Mononuclear cell (primary cell): Measurements from ENCODE around the gene NTF3. TPM values are rescaled to one million over a fixed set of nuclear protein-coding genes. Genes with fewer than 3 reads are reported as not detected.

Source experiments
- H3K27me3 ChIP-seq: 2 replicates; pipeline ENCODE4 v1.6.0; 2011; ENCODE audit warnings: low read length, control low read depth; ENCODE audit not compliant: insufficient read depth
- H3K4me1 ChIP-seq: 2 replicates; pipeline ENCODE4 v1.5.1; 2011; ENCODE audit warnings: mild to moderate bottlenecking, low read length, control low read depth; ENCODE audit not compliant: insufficient read depth
- H3K4me3 ChIP-seq: 2 replicates; pipeline ENCODE4 v1.5.1; 2011; ENCODE audit warnings: mild to moderate bottlenecking, low read length, moderate library complexity
- H3K9me3 ChIP-seq: 2 replicates; pipeline ENCODE4 v1.5.1; 2011; ENCODE audit warnings: low read depth, mild to moderate bottlenecking, control low read depth, low read length
- total RNA-seq: library from RNA; depleted of rRNA; stranded (reverse); fragments of >200 nt; gene quantifications from one replicate; pipeline ENCODE4 v1.2.3, GENCODE V29; 2012

Gene NTF3
- total RNA-seq, 1 donor: not detected

- Histone ChIP-seq H3K4me3 (no peak overlapping the region), H3K27me3 (no peaks in the 10 kb centered on the region), H3K9me3 (no peaks in the 10 kb centered on the region), H3K4me1 (no peaks in the 10 kb centered on the region)
These were observed 82.6 kb downstream of the NTF3 start for GRCh38 chr12:5514545-5514944.

- no peaks in the 10 kb centered on the region for H3K9me3 ChIP-seq
- H3K27me3 ChIP-seq: no peaks in the 10 kb centered on the region
- no peak overlapping the region for H3K4me3 ChIP-seq
- no peaks in the 10 kb centered on the region for H3K4me1 ChIP-seq
These were observed 83.5 kb downstream of the NTF3 start for GRCh38 chr12:5515458-5515857.

- H3K27me3 ChIP-seq: no peaks in the 10 kb centered on the region
- H3K4me3 ChIP-seq: no peak overlapping the region
- no peaks in the 10 kb centered on the region for H3K9me3 ChIP-seq
- H3K4me1 ChIP-seq: no peaks in the 10 kb centered on the region
These were observed 84.7 kb downstream of the NTF3 start for GRCh38 chr12:5516371-5517241.

- Histone ChIP-seq H3K9me3 (no peaks in the 10 kb centered on the region), H3K27me3 (no peaks in the 10 kb centered on the region), H3K4me1 (no peaks in the 10 kb centered on the region), H3K4me3 (no peak overlapping the region)
These were observed 86.9 kb downstream of the NTF3 start for GRCh38 chr12:5518584-5519365.

- no peaks in the 10 kb centered on the region for H3K9me3 ChIP-seq
These were observed 88.1 kb downstream of the NTF3 start for GRCh38 chr12:5520037-5520436.

GRCh38 chr12:5520831-5521230, 88.9 kb downstream of the NTF3 start:
- no peak overlapping the region for H3K4me3 ChIP-seq
- no peaks in the 10 kb centered on the region for H3K9me3 ChIP-seq
- no peaks in the 10 kb centered on the region for H3K27me3 ChIP-seq
- no peaks in the 10 kb centered on the region for H3K4me1 ChIP-seq

More at GRCh38 chr12:5520037-5520436, 88.1 kb downstream of the NTF3 start:
- Histone ChIP-seq H3K4me3 (no peak overlapping the region), H3K4me1 (no peaks in the 10 kb centered on the region), H3K27me3 (no peaks in the 10 kb centered on the region)

GRCh38 chr12:5521456-5522325, 89.8 kb downstream of the NTF3 start:
- no peaks in the 10 kb centered on the region for H3K9me3 ChIP-seq
- H3K27me3 ChIP-seq: no peaks in the 10 kb centered on the region
- H3K4me1 ChIP-seq: no peaks in the 10 kb centered on the region
- H3K4me3 ChIP-seq: no peak overlapping the region

GRCh38 chr12:5522432-5523335, 90.8 kb downstream of the NTF3 start:
- Histone ChIP-seq H3K4me3 (no peak overlapping the region), H3K27me3 (no peaks in the 10 kb centered on the region), H3K4me1 (no peaks in the 10 kb centered on the region), H3K9me3 (no peaks in the 10 kb centered on the region)

- no peaks in the 10 kb centered on the region for H3K9me3 ChIP-seq
- H3K4me3 ChIP-seq: no peak overlapping the region
- no peaks in the 10 kb centered on the region for H3K27me3 ChIP-seq
- H3K4me1 ChIP-seq: no peaks in the 10 kb centered on the region
These were observed 91.6 kb downstream of the NTF3 start for GRCh38 chr12:5523396-5524115.

- Histone ChIP-seq H3K4me3 (no peak overlapping the region), H3K4me1 (no peaks in the 10 kb centered on the region), H3K9me3 (no peaks in the 10 kb centered on the region), H3K27me3 (no peaks in the 10 kb centered on the region)
These were observed 92.3 kb downstream of the NTF3 start for GRCh38 chr12:5524116-5524768.

- H3K27me3 ChIP-seq: no peaks in the 10 kb centered on the region
- no peaks in the 10 kb centered on the region for H3K9me3 ChIP-seq
- no peaks in the 10 kb centered on the region for H3K4me1 ChIP-seq
- H3K4me3 ChIP-seq: no peak overlapping the region
These were observed 93.0 kb downstream of the NTF3 start for GRCh38 chr12:5524769-5525436.

- Histone ChIP-seq H3K4me3 (no peak overlapping the region), H3K9me3 (no peaks in the 10 kb centered on the region)
These were observed 94.0 kb downstream of the NTF3 start for GRCh38 chr12:5525783-5526367.

More at GRCh38 chr12:5525783-5526367, 94.0 kb downstream of the NTF3 start:
- Histone ChIP-seq H3K27me3 (no peaks in the 10 kb centered on the region), H3K4me1 (no peaks in the 10 kb centered on the region)
